Measurements from ENCODE around the gene MAPK1. TPM values are rescaled to one million over a fixed set of nuclear protein-coding genes. Genes with fewer than 3 reads are reported as not detected.
"Not testable (repeated sequence)": the region's sequence is repeated elsewhere in the genome, so short reads cannot be mapped to it uniquely, and the experiment has no call there.

The MAPK1 gene
- total RNA-seq, 4 donors from 2014 or later = 72.3 to 121 (median 85.2) TPM

DNA sequence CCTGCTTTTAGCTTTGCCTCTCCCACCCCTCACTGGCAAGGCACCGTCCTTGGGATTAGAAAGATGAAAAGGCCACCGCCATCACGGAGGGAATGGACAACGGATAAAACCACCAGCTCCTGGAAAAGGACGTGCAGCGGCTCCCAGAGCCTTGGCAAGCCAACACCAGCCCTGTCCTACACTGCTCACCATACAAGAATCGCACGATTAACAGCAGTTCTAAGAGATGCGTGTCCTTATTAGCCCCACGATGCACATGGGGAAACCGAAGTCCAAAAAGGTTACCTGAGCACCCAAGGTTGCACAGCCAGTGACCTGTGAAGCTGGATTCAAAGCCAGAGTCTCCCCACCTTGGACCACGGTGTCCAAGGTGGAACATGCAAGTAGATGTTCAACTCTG lies 139.2 kb downstream of the MAPK1 start:
- TF ChIP-seq CTCF (IDR thresholded peaks at IDR 0.05) (no peak), POLR2A (IDR thresholded peaks at IDR 0.05) (no peak)
- intact Hi-C loops (cut with DNase I; ENCODE audit: low total_unique reads) = no loop called here
- WGBS, 2 donors = 83 to 90% methylated on average over 12 of the region's 12 CpGs
- DNase-seq (ENCODE audit: low spot score in 2 of 2) = no peak
- H3K4me3 ChIP-seq (ENCODE audit: low read depth, poor library complexity, severe bottlenecking) = no peak overlapping the region

GRCh38 chr22:21727768-21728167 lies 139.7 kb downstream of the MAPK1 start:
- intact Hi-C loops (cut with DNase I; ENCODE audit: low total_unique reads) = no loop called here

DNA sequence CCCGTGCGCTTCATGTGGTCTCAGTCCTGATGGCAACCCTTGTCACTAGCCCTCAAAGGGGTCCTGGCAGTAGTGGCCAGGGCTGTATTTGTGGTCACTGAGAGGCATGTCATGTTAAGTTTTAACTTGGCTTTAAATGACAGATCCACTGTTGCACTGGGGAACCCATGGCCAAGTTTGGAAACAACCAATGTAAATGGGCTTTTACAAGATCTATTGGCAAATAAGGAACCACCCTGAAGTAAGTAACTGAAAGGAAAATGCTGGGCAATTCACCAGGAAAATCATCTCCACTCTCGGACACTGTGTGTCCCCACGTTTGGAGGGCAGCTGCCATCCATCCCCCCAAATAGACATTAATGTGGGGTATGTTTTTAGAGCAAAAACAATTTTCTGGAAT lies 140.3 kb downstream of the MAPK1 start:
- H3K4me3 ChIP-seq (ENCODE audit: low read depth, poor library complexity, severe bottlenecking) = no peak overlapping the region
- TF ChIP-seq CTCF (IDR thresholded peaks at IDR 0.05) (no peak), POLR2A (IDR thresholded peaks at IDR 0.05) (no peak)
- no peak for DNase-seq (ENCODE audit: low spot score in 2 of 2)
- 87 to 89% methylated on average over 4 of the region's 4 CpGs for WGBS, 2 donors
- intact Hi-C loops (cut with DNase I; ENCODE audit: low total_unique reads) = no loop called here

More at GRCh38 chr22:21727768-21728167, 139.7 kb downstream of the MAPK1 start:
- DNase-seq (ENCODE audit: low spot score in 2 of 2) = no peak
- TF ChIP-seq POLR2A (IDR thresholded peaks at IDR 0.05) = no peak
- TF ChIP-seq CTCF (IDR thresholded peaks at IDR 0.05) = no peak
- no peak overlapping the region for H3K4me3 ChIP-seq (ENCODE audit: low read depth, poor library complexity, severe bottlenecking)
- 93 to 94% methylated on average over 10 of the region's 10 CpGs for WGBS, 2 donors

- no peak overlapping the region for H3K4me3 ChIP-seq (ENCODE audit: low read depth, poor library complexity, severe bottlenecking)
- DNase-seq (ENCODE audit: low spot score in 2 of 2) = no peak
- TF ChIP-seq POLR2A (IDR thresholded peaks at IDR 0.05) = no peak
- no peak for TF ChIP-seq CTCF (IDR thresholded peaks at IDR 0.05)
- WGBS, 2 donors = 78 to 81% methylated on average over 5 of the region's 5 CpGs
- intact Hi-C loops (cut with DNase I; ENCODE audit: low total_unique reads) = no loop called here
Observed at GRCh38 chr22:21726650-21727049, 140.8 kb downstream of the MAPK1 start.

- H3K4me3 ChIP-seq (ENCODE audit: low read depth, poor library complexity, severe bottlenecking) = no peak overlapping the region
- DNase-seq (ENCODE audit: low spot score in 2 of 2) = no peak
- intact Hi-C loops (cut with DNase I; ENCODE audit: low total_unique reads) = no loop called here
- TF ChIP-seq POLR2A (IDR thresholded peaks at IDR 0.05) (no peak), CTCF (IDR thresholded peaks at IDR 0.05) (no peak)
- 92 to 95% methylated on average over 19 of the region's 19 CpGs for WGBS, 2 donors
Observed at GRCh38 chr22:21725956-21726649, 141.3 kb downstream of the MAPK1 start.

DNA sequence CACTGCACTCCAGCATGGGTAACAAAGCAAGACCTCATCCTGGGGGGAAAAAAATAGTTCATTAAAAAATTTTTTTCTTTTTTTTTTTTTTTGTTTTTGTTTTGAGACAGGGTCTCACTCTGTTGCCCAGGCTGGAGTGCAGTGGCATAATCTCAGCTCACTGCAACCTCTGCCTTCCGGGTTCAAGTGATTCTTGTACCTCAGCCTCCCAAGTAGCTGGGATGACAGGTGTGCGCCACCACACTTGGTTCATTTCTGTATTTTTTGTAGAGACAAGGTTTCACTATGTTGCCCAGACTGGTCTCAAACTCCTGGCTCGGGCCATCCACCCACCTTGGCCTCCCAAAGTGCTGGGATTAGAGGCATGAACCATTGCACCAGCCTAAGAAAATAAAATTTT lies 142.9 kb downstream of the MAPK1 start:
- 96 to 97% methylated on average over 3 of the region's 3 CpGs for WGBS, 2 donors
- intact Hi-C loops (cut with DNase I; ENCODE audit: low total_unique reads); DNase-seq (ENCODE audit: low spot score in 2 of 2); H3K4me3 ChIP-seq (ENCODE audit: low read depth, poor library complexity, severe bottlenecking): not testable (repeated sequence)

- WGBS, 2 donors = 93 to 98% methylated on average over 15 of the region's 15 CpGs
- DNase-seq (ENCODE audit: low spot score in 2 of 2); H3K4me3 ChIP-seq (ENCODE audit: low read depth, poor library complexity, severe bottlenecking); intact Hi-C loops (cut with DNase I; ENCODE audit: low total_unique reads): not testable (repeated sequence)
Observed at GRCh38 chr22:21721195-21721852, 146.1 kb downstream of the MAPK1 start.

DNA sequence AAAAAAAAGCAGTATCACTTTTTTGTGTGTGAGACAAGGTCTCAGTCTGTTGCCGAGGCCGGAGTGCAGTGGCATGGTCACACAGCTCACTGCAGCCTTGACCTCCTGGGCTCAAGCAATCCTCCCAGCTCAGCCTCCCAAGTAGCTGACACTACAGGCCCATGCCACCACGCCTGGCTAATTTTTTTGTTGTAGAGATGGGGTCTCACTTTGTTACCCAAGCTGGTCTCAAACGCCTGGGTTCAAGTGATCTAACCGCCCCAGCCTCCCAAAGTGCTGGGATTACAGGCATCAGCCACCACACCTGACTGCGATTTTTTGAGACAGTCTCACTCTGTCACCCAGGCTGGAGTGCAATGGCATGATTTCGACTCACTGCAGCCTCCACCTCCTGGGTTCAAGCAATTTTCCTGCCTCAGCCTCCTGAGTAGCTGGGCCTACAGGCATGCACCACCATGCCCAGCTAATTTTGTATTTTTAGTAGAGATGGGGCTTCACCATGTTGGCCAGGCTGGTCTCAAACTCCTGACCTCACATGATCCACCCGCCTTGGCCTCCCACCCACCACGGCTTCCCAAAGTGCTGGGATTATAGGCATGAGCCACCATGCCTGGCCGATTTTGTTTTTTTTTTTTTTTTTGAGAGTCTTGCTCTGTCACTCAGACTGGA lies 147.1 kb downstream of the MAPK1 start:
- DNase-seq (ENCODE audit: low spot score in 2 of 2); intact Hi-C loops (cut with DNase I; ENCODE audit: low total_unique reads); H3K4me3 ChIP-seq (ENCODE audit: low read depth, poor library complexity, severe bottlenecking): not testable (repeated sequence)
- 96% methylated on average over 10 of the region's 10 CpGs for WGBS, 2 donors
